HG02973 (cell line): ENCODE measurements around the gene CLCNKA.
"Not testable (repeated sequence)": the region's sequence is repeated elsewhere in the genome, so short reads cannot be mapped to it uniquely, and the experiment has no call there.

Experiments
- ATAC-seq: cut with Tn5 transposase; IDR thresholded peaks from one replicate; pipeline ENCODE4 v1.9.1; 2021; ENCODE audit warnings: moderate library complexity; ENCODE audit not compliant: unreplicated experiment

CLCNKA gene

DNA sequence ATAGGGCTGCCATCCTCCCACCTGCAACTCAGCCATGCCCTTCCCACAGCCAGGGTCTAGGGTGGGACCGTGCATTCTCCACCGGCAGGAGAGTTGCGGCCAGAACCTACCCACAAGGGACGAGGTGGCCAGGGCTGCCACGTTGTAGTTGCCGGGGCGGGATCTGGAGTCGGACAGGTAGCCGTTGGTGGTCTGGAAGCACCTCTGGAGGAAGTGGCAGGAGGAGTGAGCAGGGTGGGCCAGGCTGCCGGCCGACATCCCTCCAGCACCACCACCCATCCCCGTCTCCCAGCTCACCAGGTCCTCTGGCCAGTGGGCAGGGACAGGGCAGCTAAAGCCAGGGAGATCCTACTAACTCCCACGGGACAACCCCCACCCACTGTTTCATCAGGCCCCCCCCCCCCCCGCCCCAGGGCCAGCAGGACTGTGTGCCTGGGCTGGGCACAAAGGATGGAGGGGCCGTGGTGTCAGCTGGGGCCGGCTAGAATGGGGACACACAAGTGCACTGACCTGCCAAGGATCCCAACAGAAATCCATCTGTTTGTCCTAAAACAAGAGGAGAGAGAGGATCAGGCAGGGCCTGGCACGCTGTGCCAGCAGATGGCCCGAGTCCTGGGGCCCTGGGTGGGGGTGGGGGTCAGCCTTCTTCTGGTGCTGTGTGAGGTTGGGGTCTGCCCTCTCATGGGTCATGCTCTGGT, 40.3 kb downstream of the CLCNKA start:
- ATAC-seq, result not testable (repeated sequence)

DNA sequence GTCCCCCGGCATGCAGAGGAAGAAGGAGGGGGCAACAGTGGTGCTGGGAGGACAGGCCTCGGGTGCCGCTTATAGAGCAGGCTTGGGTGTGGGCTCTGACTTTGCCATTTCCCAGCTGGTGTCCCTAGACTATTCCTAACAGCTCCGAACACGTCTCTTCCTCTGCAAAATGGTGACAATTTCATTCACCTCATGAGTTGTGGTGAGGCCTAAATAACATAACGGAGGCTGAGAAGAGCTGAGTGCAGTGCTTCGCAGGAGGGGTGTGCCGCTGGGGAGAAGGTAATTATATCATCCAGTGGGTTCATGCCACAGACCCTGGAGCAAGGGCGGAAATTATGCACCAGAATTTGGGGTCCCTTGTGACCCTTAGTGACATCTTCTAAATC, 40.8 kb downstream of the CLCNKA start:
- not testable (repeated sequence) for ATAC-seq

DNA sequence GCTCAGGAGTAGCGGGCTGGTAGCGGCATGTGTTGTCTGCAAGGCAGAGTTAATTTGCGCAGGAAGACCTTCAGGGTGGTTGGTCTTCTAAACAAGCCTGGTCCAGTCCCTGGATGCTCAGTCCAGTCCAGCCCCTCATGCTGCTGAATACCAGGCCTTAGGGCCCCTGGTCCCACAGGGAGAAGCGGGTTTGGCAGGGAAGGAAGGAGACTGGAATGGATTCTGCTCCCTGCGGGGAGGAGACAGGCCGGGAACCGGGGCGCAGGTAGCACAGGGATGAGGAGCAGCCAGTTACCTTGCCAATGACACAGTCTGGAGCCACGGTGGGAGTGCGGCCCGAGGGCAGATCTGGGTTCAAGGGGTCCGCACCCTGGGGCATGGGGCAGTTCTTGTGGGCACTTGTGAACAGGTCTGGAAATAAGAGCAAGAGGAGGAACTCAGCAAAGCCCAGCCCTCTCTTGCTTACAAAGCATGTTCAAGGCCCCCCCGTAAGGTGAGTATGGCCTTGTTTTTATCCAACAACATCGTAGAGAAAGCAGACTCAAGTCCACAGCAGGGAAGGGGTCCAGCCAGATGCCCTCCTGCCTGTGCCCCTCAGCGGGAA, 41.5 kb downstream of the CLCNKA start:
- ATAC-seq, result no peak

DNA sequence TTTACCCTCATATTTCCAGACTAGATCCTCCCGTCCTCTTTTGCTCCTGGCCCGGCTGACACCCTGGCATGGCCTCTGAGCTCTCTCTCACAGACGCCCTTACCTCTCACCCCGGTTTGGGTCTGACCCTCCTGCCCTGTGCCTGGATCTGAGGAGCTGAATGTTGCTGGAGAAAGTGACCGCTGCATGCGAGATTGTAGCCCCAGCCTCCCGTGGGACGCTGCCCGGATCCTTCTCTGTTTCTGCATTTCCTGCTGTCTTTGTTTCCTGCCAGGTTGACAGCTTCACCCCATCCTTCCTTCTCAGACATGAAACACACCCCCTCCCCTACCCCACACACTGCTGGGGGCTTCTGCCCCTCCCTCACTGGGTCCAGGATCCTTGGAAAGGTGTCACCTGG, 42.1 kb downstream of the CLCNKA start:
- no peak for ATAC-seq

DNA sequence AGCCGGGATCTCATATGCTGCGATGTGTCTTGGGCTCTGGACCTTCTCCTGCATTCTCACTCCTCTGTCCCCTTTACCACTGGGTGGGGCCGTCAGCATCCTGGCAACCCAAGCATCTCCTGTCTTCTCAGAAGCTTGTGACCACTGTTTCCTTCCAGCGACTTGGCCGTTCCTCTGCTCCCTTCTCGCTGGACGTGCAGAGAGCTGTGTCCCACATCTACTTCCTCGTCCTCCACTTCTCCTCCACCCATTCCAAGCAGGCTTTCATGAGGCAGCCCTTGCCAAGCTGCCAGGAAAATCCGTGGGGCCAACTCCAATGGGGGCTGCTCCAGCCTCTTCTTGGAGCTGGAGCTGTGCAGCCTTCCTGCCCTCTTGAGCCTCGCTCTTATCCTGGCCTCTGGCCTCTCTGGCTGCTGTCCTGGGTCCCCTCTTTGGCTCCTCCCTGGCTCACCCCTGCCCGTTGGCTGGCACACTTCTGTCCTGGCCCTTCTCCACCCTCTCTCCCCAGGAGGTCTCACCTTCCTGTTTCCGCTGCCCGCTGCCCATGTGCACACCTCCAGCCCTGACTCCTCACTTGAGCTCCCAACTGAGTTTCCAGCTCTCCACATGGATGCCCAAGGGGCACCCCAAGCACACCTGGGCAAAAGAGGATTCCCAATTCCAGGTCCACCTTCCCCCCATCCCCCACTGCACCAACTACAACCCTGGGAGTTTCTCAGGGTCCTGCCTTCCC, 42.9 kb downstream of the CLCNKA start:
- no peak for ATAC-seq

DNA sequence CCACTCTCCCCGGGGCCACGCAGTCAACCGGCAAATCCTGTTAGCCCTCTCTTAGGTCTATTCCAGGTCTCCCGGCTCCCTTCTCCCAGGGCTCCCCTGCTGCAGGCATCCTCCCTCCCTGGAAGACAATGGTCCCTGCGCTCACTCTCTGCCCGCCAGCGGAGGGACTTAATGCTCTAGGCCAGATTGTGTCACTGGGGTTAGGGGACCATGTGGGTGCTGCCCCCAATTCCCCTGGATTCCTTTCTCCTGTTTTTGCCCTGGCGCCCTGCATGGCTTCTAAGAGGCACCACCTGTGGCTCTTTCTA, 43.4 kb downstream of the CLCNKA start:
- ATAC-seq, result no peak

DNA sequence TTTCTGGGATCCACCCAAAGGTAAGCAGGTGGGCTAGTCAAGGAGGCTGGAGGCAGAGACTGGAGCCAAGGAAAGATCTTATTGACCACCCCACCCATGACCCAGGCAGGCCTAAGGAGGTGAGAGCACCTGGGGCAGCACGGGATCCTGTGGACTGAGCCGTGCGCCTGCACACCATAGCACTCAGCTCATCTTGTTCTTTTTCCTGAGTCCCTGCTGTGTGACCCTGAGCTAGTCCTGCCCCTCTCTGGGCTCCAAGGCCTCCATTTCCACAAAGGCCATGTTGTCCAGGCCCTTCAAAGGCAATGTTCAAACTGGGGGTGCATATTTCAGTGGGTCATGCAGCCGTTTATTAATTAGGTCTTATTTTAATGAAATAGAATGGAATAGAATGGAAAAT, 44.4 kb downstream of the CLCNKA start:
- ATAC-seq, result no peak

DNA sequence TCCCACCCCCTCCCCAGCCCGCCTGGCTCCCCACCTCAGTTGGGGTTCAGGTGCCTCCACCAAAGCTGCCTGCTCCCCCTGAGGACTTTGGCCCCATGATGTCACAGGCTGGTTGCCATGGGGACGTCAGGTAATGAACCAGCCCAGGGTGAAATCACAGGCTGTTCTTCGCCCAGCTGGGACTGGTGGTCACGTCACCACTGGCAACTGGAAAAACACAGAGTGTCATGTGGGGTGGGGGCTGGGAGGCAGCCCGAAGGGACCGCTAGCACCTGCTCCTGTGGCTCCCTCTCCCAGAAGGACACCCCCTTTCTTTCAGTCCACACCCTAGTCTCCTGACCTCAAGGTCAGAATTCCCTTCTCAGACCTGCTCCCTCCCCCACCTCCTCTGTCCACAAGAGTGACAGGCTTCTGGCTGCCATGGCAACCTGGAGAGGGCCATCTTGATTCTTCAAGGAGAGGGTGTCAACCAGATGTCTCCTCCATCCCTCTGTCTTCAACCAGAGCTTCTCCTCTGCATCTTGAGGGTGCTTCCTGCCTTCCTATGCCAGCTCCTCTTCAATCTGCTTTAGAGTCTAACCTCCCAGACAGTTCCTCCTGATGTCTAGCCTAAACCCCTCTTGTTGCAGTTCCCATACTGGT, 45.4 kb downstream of the CLCNKA start:
- ATAC-seq, result no peak

DNA sequence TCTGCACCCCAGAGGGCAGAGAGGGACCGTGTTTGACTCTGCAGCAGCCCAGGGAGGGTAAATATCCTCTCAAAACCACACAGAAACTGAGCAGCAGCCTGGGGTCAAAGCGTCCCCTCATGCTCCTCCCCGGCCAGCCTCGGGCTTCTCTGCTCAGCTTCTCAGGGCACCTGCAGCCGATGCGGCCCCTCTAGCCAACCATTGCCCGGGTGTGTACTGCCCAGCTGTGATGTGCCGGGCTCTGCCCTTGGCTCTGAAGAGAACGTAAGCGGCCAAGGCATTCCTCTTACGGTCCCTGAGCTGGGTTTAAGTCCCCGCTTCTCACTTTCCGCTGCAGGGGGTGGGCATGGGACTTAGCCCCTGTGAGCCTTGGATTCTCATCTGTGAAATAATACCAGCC, 46.1 kb downstream of the CLCNKA start:
- no peak for ATAC-seq

DNA sequence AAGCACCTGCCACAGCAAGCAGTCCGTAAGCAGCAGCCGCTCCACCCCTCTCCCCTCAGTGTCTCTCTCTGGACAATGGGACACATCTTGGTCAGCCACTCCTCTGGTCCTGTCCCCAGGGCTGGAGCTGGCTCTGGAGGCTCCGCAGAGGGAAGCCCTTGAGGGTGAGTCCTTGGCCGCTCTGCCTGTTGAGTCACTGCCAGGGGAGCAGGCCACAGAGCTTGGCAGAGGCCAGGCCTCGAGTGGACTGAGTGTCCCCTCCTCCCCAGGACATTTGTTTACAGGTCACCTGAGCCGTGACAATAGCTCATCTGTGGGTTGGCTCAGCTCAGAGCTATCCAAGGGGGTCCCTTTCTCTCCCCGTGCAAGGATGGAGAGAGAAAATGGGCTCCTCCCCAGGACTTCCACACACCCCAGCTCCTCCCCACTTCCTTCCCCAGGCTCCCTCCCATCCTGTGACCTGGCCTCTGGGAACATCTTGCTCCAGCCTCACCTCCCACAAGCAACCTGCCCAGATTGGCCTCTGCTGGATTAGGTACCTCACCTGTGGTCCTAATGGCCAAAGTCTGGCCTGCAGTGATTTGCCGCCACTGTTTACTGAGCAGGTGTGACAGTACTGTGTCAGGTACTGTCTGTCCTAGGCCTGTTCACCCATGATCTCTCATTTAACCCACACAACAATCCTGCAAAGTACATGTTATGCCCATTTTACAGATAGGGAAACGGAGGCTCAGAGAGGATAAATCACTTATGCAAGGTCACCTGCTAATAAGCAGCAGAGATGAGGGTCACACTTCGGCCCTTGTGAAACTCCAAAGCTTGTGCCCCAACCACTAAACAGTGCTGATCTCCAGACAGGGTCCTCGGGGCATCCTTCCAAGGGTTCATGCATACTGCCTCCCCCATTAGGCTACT, 46.8 kb downstream of the CLCNKA start:
- ATAC-seq, result no peak

DNA sequence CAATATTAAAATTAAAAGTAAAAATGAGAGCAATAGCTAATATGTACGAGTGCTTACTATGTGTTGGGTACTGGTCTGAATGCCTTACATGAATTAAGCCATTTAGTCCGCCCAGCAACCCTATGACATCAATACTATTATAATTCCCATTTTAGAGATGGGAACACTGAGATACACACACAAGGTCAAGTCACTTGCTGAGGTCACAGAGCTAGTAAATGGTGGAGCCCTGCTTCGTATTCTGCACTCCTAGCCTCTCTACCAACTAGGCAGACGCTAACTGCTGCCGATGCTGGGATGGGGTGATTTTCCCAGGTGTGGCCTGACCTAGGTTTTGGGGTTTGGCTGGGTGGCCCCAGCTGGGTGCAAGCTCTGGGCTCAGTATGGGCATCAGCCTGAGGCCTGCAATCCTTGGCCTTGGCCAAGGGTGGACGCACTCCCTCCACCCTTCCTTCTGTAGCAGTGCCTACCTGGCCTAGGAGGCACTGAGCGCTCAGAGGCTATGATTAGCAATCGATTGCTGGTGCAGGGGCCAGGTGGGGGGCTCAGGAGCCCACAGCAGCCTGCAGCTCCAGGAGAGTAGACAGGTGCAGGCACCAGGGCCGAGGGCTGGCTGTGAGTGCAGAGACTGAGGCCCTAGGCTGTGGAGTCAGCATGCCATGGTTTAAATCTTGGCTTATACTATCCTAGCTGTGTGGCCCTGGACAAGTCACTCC, 49.0 kb downstream of the CLCNKA start:
- ATAC-seq, result no peak

DNA sequence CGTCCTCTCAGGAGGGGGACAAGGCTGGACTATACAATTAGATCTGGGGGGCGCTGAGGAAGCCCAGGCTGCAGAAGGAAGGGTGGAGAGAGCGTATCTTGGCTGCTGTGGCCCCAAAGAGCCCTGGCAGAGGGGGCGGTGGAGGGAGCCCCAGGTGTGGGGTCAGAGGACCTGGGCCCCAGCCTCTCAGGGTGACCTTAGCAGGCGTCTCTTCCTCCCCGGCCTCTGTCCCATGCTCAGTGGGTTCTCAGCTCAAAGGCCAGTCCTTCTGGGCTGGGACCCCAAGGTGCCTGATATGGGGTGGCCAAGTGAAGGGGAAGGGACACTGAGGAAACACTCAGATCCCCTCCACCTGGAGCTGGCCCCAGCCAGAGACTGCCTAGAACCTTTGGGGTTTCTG, 49.8 kb downstream of the CLCNKA start:
- no peak for ATAC-seq

DNA sequence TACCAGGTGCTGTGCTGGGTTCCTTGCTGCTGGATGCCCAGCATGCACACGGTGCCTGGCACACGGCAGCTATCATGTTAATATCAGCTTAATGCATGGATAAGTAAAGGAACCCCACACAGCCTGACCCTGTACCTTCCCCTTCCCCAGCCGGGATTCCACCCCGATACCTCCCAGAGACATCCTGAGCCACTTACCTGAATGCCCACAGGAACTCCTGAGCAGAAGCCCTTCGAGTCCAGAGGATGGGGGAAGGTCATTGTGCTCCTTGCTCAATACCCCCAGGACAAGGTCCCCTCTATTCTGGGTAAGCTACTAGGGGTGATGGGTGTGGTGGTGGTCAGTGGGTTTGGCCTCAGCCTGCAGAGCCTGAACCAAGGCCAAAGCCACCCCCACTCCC, 50.3 kb downstream of the CLCNKA start:
- ATAC-seq, result no peak

DNA sequence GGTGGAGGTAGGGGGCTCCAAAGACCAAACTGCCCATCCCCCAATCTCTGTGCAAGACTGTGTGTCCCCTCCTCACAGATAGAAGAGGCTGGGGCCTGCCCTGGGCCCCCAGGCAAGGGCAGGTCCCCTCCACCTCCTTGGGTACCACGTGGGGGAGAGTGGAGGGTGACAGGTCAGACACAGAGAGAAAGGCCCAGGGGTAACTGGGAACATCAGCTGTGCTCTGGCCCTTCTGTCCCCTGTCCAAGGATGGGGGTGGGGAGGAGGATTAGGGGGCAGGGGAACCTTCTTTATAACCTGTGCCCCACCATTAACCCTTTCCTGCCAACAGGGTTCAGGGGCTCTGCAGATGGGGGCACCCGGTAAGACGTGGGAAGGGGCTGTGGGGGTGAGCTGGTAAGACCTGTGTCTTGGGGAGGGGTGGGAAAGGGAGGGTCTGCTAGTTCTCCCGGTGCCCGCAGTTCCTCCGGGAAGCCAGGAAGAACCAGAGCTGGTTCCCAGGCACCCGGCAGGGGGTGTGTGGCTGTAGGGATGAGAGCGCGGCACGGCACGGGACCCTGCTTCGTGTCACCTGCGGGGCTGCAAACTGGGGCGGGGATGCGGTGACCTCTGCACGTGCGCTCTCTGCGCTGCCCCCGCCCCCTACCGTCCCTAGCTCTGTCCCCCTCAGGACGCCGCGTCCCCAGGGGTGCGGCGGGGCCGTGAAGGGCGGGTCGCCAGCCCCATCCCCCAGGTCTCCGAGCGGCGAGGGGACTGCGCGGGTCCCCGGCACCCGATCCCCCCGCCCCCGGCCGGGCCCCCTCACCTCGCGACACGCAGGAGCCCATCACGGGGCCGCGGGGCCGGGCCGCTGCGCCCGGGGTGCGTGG, 51.0 kb downstream of the CLCNKA start:
- ATAC-seq, result no peak

DNA sequence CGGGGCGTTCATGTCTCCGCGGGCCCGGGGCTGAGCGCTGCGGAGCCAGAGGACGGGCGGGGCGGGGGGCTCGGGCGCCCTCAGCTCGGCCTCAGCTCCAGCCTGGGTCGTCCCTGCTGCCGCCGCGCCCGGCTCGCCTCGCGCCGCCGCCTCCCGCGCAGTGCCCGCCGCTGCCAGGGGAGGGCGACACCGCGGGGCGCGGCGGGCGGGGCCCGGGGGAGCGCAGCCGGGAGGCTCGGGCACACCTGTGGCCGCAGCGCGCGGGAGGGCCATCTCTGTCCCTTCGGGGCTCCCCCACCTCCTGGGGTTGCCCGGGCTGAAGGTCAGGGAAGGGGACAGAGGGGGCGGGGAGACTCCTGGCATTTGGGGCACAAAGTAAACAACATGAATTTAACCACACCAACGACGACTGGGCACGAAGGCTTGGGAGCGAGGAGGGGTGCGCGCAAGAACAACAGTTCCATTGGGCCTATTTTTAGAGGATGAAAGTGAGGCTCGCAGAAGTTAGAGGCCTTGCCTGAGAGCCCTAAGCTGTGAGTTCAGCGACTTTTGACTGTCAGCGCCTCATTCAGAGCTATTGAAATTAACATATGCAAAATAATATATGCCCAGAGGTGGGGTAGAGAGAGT, 51.8 kb downstream of the CLCNKA start, which contains the start of gene FAM131C:
TSS of gene FAM131C (minus strand) at position 162 of the 630 bp plus-strand sequence. CDS start 209 bp downstream, outside the sequence.
- ATAC-seq, result no peak

DNA sequence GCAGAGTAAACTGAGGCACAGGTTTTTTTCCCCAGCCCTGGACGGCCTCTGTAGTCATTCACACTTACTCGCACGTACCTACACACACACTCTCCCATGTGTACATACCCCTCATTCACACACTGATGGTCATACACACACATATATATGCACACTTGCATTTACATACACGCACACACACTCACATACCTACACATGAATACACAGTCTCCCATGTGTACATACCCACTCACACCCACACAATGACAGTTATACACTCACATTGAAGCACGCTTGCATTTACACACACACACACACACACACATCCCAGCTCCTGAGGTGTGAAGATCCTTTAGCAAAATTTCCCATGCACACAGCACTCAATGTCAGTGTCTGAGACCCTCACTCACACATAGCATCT, 52.4 kb downstream of the CLCNKA start:
- no peak for ATAC-seq

DNA sequence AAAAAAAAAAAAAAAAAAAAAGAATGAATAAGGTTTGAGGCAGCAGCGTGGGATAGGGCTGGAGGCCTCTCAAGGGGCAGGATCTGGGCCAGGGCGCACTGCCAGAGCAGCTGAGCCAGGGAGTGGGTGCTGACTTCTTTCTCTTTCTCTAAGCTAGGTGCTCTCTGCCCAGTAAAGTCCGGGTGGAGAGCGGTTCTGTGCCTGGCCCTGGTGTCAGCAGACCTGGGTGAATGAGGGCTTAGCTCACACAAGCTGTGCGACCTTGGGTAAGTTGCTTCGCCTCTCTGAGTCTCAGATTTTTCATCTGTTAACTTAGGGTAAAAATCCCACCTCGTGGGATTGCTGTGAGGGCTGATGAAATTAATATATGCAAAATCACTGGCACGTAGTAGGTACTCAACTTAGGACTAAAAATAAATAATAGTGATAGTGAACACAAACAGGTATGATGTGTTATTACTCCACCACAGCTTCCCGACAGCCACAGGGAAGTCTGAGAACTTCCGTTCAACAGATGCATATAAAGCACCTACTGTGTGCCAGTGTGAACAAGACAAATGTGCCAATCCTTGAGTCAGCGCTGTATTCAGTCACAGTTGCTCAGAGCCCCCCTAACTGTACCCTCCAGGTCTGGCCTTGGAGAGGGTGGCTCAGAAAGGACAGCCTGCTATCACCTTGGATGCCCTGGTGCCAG, 53.6 kb downstream of the CLCNKA start:
- no peak for ATAC-seq
